HG02884 (cell line): ENCODE results near the gene CCDC18.
"Not testable (repeated sequence)": the region's sequence is repeated elsewhere in the genome, so short reads cannot be mapped to it uniquely, and the experiment has no call there.

Source experiments
- ATAC-seq: cut with Tn5 transposase; IDR thresholded peaks from one replicate; pipeline ENCODE4 v1.9.1; 2021; ENCODE audit warnings: mild to moderate bottlenecking, moderate library complexity; ENCODE audit not compliant: unreplicated experiment

CCDC18 gene

DNA sequence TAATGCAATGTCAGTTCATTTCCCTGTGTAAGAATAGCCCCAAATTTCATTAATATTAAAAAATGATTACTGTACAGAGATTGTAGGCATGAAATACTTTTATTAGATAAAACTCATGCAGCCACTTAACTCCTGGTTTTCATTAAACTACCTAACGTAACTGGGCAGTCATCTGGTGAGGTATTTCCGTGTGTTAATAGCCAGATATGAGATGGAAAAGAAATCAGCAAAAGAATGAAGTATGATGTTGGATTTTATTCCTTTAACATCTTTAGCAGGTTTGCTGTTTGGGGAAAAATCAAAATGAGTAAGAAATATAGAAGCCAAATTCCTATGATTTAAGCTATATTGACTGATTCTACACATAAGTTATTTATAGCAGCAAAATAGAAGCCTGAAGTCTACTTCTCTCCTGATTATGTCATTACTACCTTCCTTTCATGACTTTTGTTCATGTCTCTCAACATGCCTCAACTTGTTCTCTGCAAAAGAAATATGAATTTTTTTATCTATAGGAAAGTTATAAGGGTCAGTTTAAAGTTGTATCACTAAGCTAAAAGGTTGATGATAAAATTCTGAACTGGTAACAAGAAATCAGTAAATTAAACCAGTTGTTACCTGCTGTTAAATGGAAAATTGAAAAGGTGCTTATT lies 42.6 kb downstream of the CCDC18 start:
- ATAC-seq = no peak

DNA sequence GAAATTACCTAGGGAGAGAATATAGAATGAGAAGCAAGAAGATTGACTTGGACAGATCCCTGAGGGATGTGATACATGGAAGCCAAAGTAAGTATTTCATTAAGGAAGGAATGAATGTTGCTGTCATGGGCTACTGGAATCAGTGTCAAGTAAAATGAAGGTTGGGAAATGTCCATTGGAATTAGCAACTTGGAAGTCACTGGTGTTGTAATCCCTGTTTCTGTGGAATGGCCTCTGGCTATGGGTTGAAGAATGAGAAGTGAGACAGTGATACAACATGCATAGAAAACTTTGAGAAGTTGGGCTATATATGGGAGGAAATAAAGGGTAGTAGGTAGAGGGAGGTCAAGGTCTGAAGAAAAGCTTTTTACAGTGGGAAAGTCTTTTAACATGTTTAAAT lies 54.7 kb downstream of the CCDC18 start:
- no peak for ATAC-seq

DNA sequence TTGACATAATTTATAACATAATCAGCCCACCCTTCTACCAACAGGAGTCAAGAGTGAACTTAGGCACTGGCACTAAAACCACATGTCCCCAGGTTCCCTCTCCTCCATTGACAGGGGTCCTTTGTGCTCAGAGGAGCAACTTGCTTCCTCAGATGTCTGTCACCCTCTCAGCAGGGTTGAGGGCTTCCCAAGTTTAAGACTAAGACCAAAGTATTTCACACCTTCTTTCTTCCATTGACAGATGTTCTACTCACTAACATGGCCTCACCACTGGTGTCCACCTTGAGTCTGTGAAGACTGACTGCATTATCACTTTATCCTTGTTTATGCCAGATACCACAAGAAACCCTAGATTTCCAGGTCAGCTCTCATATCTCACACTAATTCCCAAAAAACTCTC lies 56.5 kb downstream of the CCDC18 start:
- no peak for ATAC-seq

DNA sequence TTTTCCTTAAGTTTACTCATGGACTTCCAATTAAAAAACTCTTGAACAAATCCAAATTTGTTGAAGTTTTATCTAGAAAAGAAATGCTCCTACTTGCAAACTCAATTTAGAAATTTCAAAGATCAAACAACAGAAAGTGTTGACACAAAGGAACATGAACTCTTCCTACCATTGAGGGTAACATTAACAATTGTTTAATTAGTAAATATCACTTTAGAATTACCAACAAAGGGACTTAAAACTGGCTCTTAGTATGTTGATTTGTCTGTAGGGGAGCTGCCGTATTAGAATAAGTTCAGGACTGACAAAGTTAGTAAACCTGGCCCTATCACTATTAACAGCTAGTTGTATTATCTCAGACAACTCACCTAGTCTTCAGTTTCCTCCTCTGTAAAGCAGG lies 57.9 kb downstream of the CCDC18 start:
- ATAC-seq = no peak

DNA sequence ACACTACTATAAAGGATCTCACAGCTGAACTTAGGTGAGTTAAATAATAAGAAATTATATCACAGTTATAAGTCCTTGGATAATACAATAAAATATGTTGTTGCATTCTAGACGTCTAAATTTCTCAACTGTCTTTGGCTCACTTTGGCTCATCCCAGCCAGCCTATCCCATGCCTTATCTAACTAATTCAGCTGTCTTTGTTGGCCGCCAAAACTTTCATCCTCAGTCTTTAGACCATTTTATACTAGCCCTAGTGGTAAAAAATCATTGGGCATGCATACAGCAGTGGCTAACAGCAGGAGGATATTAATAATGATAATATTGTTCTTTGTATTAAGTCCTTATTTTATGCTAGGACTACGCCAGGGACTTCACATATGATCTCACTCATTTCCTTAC lies 59.3 kb downstream of the CCDC18 start:
- ATAC-seq = no peak

DNA sequence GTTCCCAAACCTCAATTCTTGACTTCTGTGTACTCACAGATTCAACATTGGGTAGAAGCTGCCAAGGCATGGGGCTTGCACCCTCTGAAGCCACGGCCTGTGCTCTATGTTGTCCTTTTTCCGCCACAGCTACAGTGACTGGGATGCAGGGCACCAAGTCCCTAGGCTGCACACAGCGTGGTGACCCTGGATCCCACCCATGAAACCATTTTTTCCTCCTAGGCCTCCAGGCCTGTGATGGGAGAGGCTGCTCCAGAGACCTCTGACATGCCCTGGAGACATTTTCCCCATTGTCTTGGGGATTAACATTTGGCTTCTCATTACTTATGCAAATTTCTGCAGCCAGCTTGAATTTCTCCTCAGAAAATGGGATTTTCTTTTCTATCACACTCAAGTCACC lies 62.7 kb downstream of the CCDC18 start:
- not testable (repeated sequence) for ATAC-seq

DNA sequence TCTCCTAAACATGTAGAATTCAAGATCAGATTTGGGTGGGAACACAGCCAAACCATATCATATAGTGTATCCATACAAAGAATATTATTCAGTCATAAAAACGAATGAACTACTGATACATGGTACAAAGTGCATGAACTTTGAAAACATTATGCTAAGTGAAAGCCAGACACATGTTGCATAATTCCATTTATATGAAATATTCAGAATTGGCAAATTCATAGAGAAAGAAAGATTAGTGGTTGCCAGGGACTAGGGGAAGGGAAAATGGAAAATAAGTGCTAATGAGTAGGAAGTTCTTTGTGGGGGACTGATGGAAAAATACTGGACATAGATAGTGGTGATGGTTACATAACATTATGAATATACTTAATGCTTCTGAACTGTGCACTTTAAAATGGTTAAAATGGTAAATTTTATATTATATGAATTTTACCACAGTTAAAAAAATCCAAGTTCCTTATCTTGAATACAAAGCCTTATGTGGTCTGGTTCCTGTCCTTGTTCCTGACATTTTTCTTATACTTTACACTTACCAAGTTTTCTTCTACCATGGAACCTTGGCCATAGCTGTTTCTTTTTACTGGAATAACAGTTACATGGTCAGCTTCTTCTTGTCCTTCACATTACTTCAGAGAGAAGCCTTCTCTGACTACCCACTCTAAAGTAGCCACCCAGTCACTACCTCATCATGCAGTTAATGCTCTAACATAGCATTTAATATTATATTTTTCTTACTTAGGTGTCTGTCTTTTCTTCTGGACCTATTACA lies 64.0 kb downstream of the CCDC18 start:
- no peak for ATAC-seq

DNA sequence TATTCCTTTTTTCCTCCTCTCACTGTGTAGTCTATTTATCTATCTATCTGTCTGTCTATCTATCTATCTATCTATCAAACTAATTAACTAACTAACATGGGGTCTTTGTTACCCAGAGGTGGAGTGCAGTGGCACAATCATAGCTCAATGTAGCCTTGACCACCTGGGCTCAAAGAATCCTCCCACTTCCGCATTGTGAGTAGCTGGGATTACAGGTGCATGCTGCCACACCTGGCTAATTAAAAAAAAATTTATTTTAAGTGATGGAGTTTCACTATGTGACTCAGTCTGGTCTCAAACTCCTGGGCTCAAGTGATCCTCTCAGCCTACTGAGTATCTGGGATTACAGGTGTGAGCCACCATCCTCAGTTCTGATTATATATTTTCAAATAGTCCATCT lies 71.4 kb downstream of the CCDC18 start:
- no peak for ATAC-seq

DNA sequence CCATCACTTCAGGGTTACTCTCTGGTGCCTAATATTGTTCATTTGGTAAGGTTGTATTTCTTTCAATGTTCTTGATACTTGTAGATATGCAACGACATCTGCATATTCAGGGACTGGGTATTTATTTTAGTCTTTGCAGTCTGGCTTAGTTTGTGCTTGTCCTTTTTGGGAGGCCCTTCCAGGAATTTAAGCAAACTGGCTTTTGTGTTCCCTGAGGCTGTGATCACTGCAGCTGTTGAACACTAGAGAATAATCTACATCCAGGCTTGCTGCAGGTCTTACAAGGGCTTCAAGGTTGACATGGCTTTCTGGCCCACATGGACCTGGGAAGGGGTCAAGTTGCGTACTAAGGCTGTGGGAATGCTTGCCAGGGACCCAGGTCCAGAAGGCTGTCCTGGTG lies 72.1 kb downstream of the CCDC18 start:
- no peak for ATAC-seq

DNA sequence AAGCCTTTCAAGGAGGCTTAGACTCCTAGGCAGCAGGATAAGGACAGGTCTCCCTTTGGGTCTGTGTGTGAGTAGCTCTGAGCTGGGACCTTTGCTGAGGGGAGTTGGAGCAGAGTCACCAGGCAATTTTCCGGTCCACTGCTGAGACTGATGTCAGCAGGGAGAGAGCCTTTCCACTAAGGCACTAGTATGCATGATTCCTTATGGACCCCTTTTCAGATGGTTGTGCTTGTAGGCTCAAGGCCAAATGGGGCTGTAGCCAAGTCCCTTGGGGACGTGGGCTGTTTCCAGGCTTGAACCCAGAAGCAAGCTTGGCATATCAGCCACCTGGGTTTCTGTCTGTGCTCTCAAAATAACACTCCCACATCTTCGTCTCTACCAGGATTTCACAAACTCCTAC lies 73.0 kb downstream of the CCDC18 start:
- no peak for ATAC-seq

DNA sequence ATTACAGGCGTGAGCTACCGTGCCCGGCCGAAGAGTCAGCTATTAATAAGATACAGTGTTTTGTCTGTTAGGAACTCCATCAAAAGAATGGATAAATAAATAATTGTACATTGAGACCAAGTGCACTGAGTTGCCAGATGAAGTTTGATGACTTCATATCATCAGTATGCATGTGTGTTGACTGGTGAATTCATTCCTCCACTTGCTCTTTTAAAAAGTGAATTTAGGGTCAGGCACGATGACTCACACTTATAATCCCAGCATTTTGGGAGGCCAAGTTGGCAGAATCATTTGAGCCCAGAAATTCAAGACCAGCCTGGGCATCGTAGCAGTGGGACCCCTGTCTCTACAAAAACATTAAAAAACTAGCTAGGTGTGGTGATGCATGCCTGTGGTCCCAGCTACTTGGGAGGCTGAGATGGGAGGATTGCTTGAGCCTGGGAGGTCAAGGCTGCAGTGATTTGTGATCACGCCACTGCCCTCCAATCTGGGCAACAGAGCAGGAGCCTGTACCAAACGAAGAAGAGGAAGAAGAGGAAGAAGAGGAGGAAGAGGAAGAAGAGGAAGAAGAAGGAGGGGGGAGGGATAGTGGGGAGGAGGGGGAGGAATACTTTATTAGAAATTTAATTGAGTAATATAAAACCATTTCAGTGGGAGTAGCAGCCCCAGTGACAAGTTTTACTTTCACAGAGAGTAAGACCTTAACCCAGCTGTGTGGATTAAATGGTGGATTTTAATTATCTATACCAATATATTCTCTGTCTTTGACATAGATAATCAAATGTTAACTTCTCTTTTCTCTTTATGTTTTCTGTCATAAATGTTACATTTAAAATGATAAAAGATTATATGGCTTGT lies 74.9 kb downstream of the CCDC18 start:
- no peak for ATAC-seq

DNA sequence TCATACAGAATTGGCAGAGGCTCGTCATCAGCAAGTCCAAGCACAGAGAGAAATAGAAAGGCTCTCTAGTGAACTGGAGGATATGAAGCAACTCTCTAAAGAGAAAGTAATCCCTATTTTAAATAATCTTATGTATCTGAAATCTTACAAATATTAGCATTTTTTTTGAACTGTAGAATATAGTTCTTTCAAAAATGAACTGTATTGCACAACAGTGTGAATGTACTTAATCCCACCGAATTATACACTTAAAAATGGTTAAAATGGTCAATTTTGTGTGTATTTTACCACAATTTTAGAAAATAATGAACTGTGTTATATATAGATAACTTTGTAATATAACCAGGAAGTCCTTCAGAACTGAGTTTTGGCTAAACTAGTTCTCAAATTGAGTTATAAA lies 75.9 kb downstream of the CCDC18 start:
- no peak for ATAC-seq

DNA sequence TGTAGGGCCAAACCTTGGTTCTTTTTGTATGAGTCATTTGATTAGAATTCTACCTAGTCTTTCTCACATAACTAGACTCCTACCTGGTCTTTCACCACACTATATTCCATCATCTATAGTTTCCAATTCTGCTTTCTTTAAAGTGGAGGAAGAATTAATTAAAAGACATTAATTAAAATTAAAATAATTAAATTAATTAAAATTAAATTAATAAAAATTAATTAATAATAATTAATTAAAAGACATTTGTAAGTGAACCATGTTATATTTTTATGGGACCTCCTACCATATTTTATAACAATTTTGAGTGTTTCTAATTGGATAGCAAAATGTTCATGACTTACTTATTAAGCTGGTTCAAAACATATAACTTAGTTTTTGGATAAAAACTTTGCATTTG lies 77.4 kb downstream of the CCDC18 start:
- no peak for ATAC-seq

DNA sequence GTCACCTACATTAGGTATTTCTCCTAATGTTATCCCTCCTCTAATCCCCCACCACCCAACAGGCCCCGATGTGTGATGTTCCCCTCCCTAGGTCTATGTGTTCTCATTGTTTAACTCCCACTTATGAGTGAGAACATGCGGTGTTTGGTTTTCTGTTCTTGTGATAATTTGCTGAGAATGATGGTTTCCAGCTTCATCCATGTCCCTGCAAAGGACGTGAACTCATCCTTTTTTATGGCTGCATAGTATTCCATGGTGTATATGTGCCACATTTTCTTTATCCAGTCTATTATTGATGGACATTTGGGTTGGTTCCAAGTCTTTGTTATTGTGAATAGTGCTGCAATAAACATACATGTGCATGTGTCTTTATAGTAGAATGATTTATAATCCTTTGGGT lies 80.2 kb downstream of the CCDC18 start:
- not testable (repeated sequence) for ATAC-seq

DNA sequence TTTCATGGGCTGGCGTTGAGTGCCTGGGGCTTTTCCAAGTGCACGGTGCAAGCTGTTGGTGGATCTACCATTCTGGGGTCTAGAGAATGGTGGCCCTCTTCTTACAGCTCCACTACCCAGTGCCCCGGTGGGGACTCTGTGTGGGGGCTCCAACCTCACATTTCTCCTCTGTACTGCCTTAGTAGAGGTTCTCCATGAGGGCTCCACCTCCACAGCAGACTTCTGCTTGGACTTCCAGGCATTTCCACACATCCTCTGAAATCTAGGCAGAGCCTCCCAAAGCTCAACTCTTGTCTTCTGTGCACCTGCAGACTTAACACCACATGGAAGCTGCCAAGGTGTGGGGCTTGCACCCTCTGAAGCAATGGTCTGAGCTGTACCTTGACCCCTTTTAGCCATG lies 82.1 kb downstream of the CCDC18 start:
- no peak for ATAC-seq

DNA sequence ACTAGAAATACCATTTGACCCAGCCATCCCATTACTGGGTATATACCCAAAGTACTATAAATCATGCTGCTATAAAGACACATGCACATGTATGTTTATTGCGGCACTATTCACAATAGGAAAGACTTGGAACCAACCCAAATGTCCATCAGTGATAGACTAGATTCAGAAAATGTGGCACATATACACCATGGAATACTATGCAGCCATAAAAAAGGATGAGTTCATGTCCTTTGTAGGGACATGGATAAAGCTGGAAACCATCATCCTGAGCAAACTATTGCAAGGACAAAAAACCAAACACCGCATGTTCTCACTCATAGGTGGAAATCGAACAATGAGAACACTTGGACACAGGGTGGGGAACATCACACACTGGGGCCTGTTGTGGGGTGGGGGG lies 88.4 kb downstream of the CCDC18 start:
- not testable (repeated sequence) for ATAC-seq

DNA sequence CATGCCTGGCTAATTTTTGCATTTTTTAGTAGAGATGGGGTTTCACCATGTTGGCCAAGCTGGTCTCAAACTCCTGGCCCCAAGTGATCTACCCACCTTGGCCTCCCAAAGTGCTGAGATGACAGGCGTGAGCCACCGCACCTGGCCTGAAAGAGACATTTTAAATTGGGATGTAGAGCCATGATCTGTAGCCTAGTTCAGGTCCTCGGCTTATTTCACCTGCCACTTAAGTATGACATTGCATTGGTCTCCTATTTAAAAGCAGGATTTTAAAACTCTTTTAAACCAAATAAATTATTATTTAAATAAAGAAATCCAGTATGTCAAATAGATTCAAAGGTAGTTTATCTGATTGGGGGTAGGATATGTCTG lies 94.7 kb downstream of the CCDC18 start:
- not testable (repeated sequence) for ATAC-seq

DNA sequence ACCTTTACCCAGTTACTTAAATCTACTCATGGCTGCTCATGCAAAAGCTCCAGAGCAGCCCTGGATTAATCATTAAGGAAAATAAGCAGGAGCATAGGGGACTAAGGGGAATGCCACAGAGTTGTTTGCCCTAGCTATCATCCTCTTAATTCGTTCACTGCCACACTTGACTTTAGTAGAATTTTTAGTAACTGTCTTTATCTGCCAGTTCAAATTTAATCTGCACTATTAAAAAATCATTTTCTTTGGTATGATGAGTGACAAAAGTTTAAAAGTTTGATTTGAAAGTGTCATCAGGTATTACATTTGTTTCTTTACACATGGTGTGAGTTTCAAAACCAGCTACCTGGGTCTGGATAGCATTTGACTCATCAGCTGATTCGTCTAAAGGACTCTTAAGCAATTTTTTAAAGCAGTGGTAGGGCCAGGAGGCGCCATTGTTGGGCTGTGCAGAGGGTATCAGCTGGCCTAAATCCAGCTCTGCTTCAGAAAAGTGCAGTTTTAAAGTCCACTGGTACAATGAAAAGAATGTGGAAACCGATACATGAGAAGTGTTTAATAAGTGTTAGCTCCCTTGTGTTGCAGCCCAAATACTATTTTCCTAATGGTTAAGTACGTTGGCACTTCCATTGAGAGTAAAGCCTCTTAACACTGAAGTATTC lies 95.2 kb downstream of the CCDC18 start:
- ATAC-seq = no peak

DNA sequence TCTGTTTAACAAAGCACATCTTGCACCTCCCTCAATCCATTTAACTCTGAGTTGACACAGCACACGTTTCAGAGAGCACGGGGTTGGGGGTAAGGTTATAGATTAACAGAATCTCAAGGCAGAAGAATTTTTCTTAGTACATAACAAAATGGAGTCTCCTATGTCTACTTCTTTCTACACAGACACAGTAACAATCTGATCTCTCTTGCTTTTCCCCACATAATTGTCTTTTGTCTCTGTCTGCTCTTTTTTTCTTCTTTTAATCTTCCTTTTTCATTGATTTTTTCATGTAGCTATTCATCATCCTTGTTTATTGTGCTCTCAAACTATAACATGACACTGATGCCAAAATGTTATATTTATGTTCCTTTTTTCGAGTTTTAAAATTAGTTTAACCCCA lies 97.0 kb downstream of the CCDC18 start:
- ATAC-seq = not testable (repeated sequence)

DNA sequence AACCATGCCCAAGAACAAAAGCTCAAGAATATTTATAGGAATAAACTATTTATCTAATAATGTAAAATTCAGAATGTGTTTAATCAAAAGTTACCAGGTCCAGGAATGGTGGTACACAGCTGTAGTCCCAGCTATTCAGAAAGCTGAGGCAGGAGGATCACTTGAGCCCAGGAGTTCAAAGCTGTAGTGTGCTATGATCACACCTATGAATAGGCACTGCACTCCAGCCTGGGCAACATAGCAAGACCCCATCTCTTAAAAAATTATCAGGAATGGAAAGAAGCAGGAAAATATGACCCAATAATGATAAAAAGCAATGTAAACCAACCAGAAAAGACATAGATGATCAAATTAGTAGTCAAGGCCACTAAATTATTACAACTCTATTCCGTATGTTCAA lies 103.0 kb downstream of the CCDC18 start:
- ATAC-seq = no peak

DNA sequence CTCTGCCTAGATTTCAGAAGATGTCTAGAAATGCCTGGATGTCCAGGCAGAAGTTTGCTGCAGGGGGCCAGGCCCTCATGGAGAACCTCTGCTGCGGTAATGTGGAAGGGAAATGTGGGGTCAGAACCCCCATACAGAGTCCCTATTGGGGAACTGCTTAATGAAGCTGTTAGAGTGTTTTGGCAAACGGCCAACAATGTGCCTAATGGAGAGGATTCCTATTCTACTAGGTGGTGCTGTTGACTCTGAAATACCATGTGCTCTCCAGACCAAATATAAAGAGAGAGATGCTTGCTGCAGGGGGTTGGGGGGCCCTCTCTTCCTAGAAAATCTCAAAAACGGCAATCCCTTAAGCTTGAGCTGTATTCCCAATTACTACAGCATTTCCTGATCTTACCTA lies 108.0 kb downstream of the CCDC18 start:
- ATAC-seq = no peak
